Trophoblast cell (in vitro differentiated cells and primary cell): Measurements from ENCODE around the gene SH3BP5.

Source experiments
- DNase-seq, 2 donors: peaks; one replicate each; pipeline ENCODE4 v3.0.0-alpha.2; 2016
- H2AFZ ChIP-seq: 2 replicates; pipeline ENCODE4 v1.6.1; 2013; ENCODE audit warnings: low read length, moderate library complexity, mild to moderate bottlenecking; ENCODE audit not compliant: insufficient read depth, poor library complexity
- H2AK5ac ChIP-seq: 2 replicates; pipeline ENCODE4 v1.6.1; 2013; ENCODE audit warnings: mild to moderate bottlenecking, low read length
- H2BK120ac ChIP-seq: 2 replicates; pipeline ENCODE4 v1.6.1; 2013; ENCODE audit warnings: low read length, mild to moderate bottlenecking, moderate library complexity; ENCODE audit not compliant: insufficient read depth, poor library complexity
- H2BK12ac ChIP-seq: 2 replicates; pipeline ENCODE4 v1.6.1; 2013; ENCODE audit warnings: mild to moderate bottlenecking, low read length, moderate library complexity
- H2BK5ac ChIP-seq: 2 replicates; pipeline ENCODE4 v1.6.1; 2013; ENCODE audit warnings: low read length, low read depth, moderate library complexity, mild to moderate bottlenecking; ENCODE audit not compliant: poor library complexity
- H3K14ac ChIP-seq: 2 replicates; pipeline ENCODE4 v1.6.1; 2013; ENCODE audit warnings: mild to moderate bottlenecking, low read length
- H3K18ac ChIP-seq: 2 replicates; pipeline ENCODE4 v1.6.1; 2013; ENCODE audit warnings: mild to moderate bottlenecking, low read length
- H3K23ac ChIP-seq: 2 replicates; pipeline ENCODE4 v1.6.1; 2013; ENCODE audit warnings: low read length
- H3K27ac ChIP-seq: 2 replicates; pipeline ENCODE4 v1.5.1; 2013; ENCODE audit warnings: low read depth, mild to moderate bottlenecking, inconsistent platforms, low read length, moderate library complexity
- H3K27me3 ChIP-seq: 2 replicates; pipeline ENCODE4 v1.6.1; 2013; ENCODE audit warnings: inconsistent platforms, mild to moderate bottlenecking, low read length, moderate library complexity; ENCODE audit not compliant: insufficient read depth
- H3K36me3 ChIP-seq, 2 experiments: 1 replicate in 1 of 2; 2 replicates in 1 of 2; pipeline ENCODE4 v1.6.1; 2013; ENCODE audit warnings: low read length in 2 of 2, mild to moderate bottlenecking in 2 of 2, moderate library complexity in 1 of 2; ENCODE audit not compliant: insufficient read depth in 2 of 2, control insufficient read depth in 1 of 2
- H3K4ac ChIP-seq: 2 replicates; pipeline ENCODE4 v1.6.1; 2013; ENCODE audit warnings: low read depth, mild to moderate bottlenecking, low read length, moderate library complexity
- H3K4me1 ChIP-seq, 2 experiments: 1 replicate in 1 of 2; 2 replicates in 1 of 2; pipeline ENCODE4 v1.6.1; 2013; ENCODE audit warnings: low read length in 2 of 2, mild to moderate bottlenecking in 2 of 2, moderate library complexity in 1 of 2; ENCODE audit not compliant: insufficient read depth in 2 of 2, control insufficient read depth in 1 of 2
- H3K4me2 ChIP-seq: 2 replicates; pipeline ENCODE4 v1.6.1; 2013; ENCODE audit warnings: inconsistent platforms, mild to moderate bottlenecking, low read length, moderate library complexity
- H3K4me3 ChIP-seq: 2 replicates; pipeline ENCODE4 v1.5.1; 2013; ENCODE audit warnings: mild to moderate bottlenecking, low read depth, low read length, inconsistent platforms
- H3K79me1 ChIP-seq: one replicate; pipeline ENCODE4 v1.6.1; 2013; ENCODE audit warnings: low read length
- H3K79me2 ChIP-seq: 2 replicates; pipeline ENCODE4 v1.6.1; 2013; ENCODE audit warnings: low read length, mild to moderate bottlenecking; ENCODE audit not compliant: control insufficient read depth, insufficient read depth, poor library complexity
- H3K9ac ChIP-seq: 2 replicates; pipeline ENCODE4 v1.6.1; 2013; ENCODE audit warnings: mild to moderate bottlenecking, low read length
- H3K9me3 ChIP-seq: 2 replicates; pipeline ENCODE4 v1.6.1; 2013; ENCODE audit warnings: low read depth, mild to moderate bottlenecking, control low read depth, inconsistent platforms, low read length; ENCODE audit not compliant: insufficient read depth
- H4K12ac ChIP-seq: 2 replicates; pipeline ENCODE4 v1.6.1; 2013; ENCODE audit warnings: low read depth, mild to moderate bottlenecking, low read length, moderate library complexity
- H4K8ac ChIP-seq: 2 replicates; pipeline ENCODE4 v1.6.1; 2013; ENCODE audit warnings: low read depth, mild to moderate bottlenecking, low read length, moderate library complexity
- H4K91ac ChIP-seq: one replicate; pipeline ENCODE4 v1.6.1; 2013; ENCODE audit warnings: low read depth, mild to moderate bottlenecking, low read length, moderate library complexity
- WGBS: extraction: QIAGEN DNeasy Blood & Tissue Kit; methylation state at CpG from one replicate; pipeline ENCODE4 v1.1.7; 2013; ENCODE audit warnings: missing lambda C conversion rate; ENCODE audit not compliant: insufficient read length, insufficient coverage; ENCODE audit errors: extremely low coverage; 5-methylcytosine and 5-hydroxymethylcytosine counted together

Gene SH3BP5

GRCh38 chr3:15273227-15273626, 59.2 kb downstream of the SH3BP5 start:
- Histone ChIP-seq H2AFZ (no peak overlapping the region), H3K79me1 (peaks cover 37% of the 10 kb centered on the region), H2AK5ac (no peak overlapping the region), H3K4ac (peak overlapping the region; percentile 6), H3K4me2 (no peak overlapping the region), H3K18ac (peak overlapping the region; percentile 3), H2BK12ac (no peak overlapping the region), H3K36me3 (peaks cover 22 to 26% of the 10 kb centered on the region in 2 experiments), H3K14ac (no peak overlapping the region), H3K9ac (no peak overlapping the region), H4K91ac (peak overlapping the region; percentile 45), H4K8ac (no peak overlapping the region), H3K27ac (peak overlapping the region; percentile 69), H3K23ac (no peak overlapping the region), H4K12ac (no peak overlapping the region), H3K79me2 (peaks cover 12% of the 10 kb centered on the region), H2BK5ac (peak overlapping the region; percentile 43), H3K9me3 (peaks cover 1% of the 10 kb centered on the region), H2BK120ac (peak overlapping the region; percentile 5), H3K27me3 (no peaks in the 10 kb centered on the region), H3K4me1 (peaks cover 26 to 35% of the 10 kb centered on the region in 2 experiments), H3K4me3 (no peak overlapping the region)
- no CpG with 5 or more reads among the region's 5 CpGs for WGBS
- DNase-seq, result no peak

- Histone ChIP-seq H2AK5ac (no peak overlapping the region), H3K79me1 (peaks cover 36% of the 10 kb centered on the region), H3K9ac (no peak overlapping the region), H2BK5ac (peak overlapping the region; percentile 38), H3K79me2 (peaks cover 11% of the 10 kb centered on the region), H3K4me3 (no peak overlapping the region), H3K14ac (no peak overlapping the region), H3K27ac (peak overlapping the region; percentile 88), H3K36me3 (peaks cover 23 to 27% of the 10 kb centered on the region in 2 experiments), H3K4ac (no peak overlapping the region), H4K8ac (peak overlapping the region; percentile 45), H4K91ac (peak overlapping the region; percentile 68), H3K18ac (no peak overlapping the region), H3K4me1 (peaks cover 26 to 35% of the 10 kb centered on the region in 2 experiments), H3K9me3 (peaks cover 1% of the 10 kb centered on the region), H3K4me2 (no peak overlapping the region), H2AFZ (no peak overlapping the region), H4K12ac (no peak overlapping the region), H3K27me3 (no peaks in the 10 kb centered on the region), H2BK12ac (no peak overlapping the region), H2BK120ac (peak overlapping the region; percentile 64), H3K23ac (no peak overlapping the region)
- DNase-seq, result no peak
- WGBS, result no CpG with 5 or more reads among the region's 7 CpGs
Measured at GRCh38 chr3:15272426-15273196, 59.8 kb downstream of the SH3BP5 start.

GRCh38 chr3:15271785-15272381, 60.5 kb downstream of the SH3BP5 start:
- H3K27ac ChIP-seq, result peak overlapping the region; percentile 88
- H3K79me1 ChIP-seq, result peaks cover 36% of the 10 kb centered on the region
- peak overlapping the region; percentile 11 for H3K14ac ChIP-seq
- no peak overlapping the region for H3K4me2 ChIP-seq
- H3K9me3 ChIP-seq, result no peaks in the 10 kb centered on the region
- peak overlapping the region; percentile 1 for H2BK120ac ChIP-seq
- peak in 1 of 2 donors; percentile 33 for DNase-seq
- H4K8ac ChIP-seq, result peak overlapping the region; percentile 72
- H3K9ac ChIP-seq, result no peak overlapping the region
- WGBS, result no CpG with 5 or more reads among the region's 14 CpGs
- H2AFZ ChIP-seq, result peak overlapping the region; percentile 42
- no peak overlapping the region for H3K23ac ChIP-seq
- peaks cover 30 to 32% of the 10 kb centered on the region in 2 experiments for H3K36me3 ChIP-seq
- no peak overlapping the region for H3K4me3 ChIP-seq
- no peak overlapping the region for H4K12ac ChIP-seq
- H3K4me1 ChIP-seq, result peaks cover 24 to 35% of the 10 kb centered on the region in 2 experiments
- H2BK5ac ChIP-seq, result peak overlapping the region; percentile 77
- peaks cover 14% of the 10 kb centered on the region for H3K79me2 ChIP-seq
- no peak overlapping the region for H3K4ac ChIP-seq
- H2AK5ac ChIP-seq, result no peak overlapping the region
- peak overlapping the region; percentile 82 for H4K91ac ChIP-seq
- peak overlapping the region; percentile 3 for H2BK12ac ChIP-seq
- H3K18ac ChIP-seq, result peak overlapping the region; percentile 74
- no peaks in the 10 kb centered on the region for H3K27me3 ChIP-seq

- no peak overlapping the region for H3K9ac ChIP-seq
Measured at GRCh38 chr3:15271030-15271429, 61.4 kb downstream of the SH3BP5 start.

More at GRCh38 chr3:15271030-15271429, 61.4 kb downstream of the SH3BP5 start:
- Histone ChIP-seq H2AK5ac (no peak overlapping the region), H3K23ac (no peak overlapping the region), H2BK120ac (no peak overlapping the region), H3K79me1 (peaks cover 36% of the 10 kb centered on the region), H3K9me3 (no peaks in the 10 kb centered on the region), H4K91ac (no peak overlapping the region), H2BK5ac (peak overlapping the region; percentile 21), H4K12ac (no peak overlapping the region), H3K18ac (no peak overlapping the region), H3K4ac (no peak overlapping the region), H3K4me1 (peaks cover 24 to 35% of the 10 kb centered on the region in 2 experiments), H2AFZ (no peak overlapping the region), H3K4me3 (no peak overlapping the region), H3K36me3 (peaks cover 36 to 40% of the 10 kb centered on the region in 2 experiments), H3K4me2 (no peak overlapping the region), H3K27ac (peak overlapping the region; percentile 22), H3K27me3 (no peaks in the 10 kb centered on the region), H3K14ac (no peak overlapping the region), H4K8ac (no peak overlapping the region), H3K79me2 (peaks cover 18% of the 10 kb centered on the region), H2BK12ac (no peak overlapping the region)
- no CpG with 5 or more reads among the region's 4 CpGs for WGBS
- no peak for DNase-seq
